WTC11 (cell line): ENCODE data around the gene FAM240A.

Experiments used
- AR ChIP-seq: fragments of 250-450 bp; sonication (Bioruptor Pico); IDR thresholded peaks from 2 replicates; pipeline ENCODE4 v1.9.0; 2021; ENCODE audit warnings: mild to moderate bottlenecking
- NR1H2 ChIP-seq: sonication (generic); formaldehyde crosslinking; IDR thresholded peaks from 2 replicates; pipeline ENCODE4 v1.9.0; 2021; ENCODE audit warnings: mild to moderate bottlenecking, moderate library complexity, missing genetic modification reagents
- ZNF121 ChIP-seq: sonication (generic); formaldehyde crosslinking; IDR thresholded peaks from 2 replicates; pipeline ENCODE4 v1.8.0; 2023; ENCODE audit warnings: missing genetic modification reagents
- TF ChIP-seq, protein P1 (sequence below): sonication (generic); formaldehyde crosslinking; IDR thresholded peaks from 2 replicates; pipeline ENCODE4 v1.8.1; 2023; ENCODE audit warnings: mild to moderate bottlenecking, missing genetic modification reagents

- no peak for TF ChIP-seq NR1H2 (CRISPR knock-in tag)
- TF ChIP-seq AR (CRISPR knock-in tag), result no peak
- no peak for TF ChIP-seq ZNF121 (CRISPR knock-in tag)
- TF ChIP-seq, protein P1, sequence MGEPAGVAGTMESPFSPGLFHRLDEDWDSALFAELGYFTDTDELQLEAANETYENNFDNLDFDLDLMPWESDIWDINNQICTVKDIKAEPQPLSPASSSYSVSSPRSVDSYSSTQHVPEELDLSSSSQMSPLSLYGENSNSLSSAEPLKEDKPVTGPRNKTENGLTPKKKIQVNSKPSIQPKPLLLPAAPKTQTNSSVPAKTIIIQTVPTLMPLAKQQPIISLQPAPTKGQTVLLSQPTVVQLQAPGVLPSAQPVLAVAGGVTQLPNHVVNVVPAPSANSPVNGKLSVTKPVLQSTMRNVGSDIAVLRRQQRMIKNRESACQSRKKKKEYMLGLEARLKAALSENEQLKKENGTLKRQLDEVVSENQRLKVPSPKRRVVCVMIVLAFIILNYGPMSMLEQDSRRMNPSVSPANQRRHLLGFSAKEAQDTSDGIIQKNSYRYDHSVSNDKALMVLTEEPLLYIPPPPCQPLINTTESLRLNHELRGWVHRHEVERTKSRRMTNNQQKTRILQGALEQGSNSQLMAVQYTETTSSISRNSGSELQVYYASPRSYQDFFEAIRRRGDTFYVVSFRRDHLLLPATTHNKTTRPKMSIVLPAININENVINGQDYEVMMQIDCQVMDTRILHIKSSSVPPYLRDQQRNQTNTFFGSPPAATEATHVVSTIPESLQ (CRISPR knock-in tag), result no peak
These were observed 53.6 kb downstream of the FAM240A start for GRCh38 chr3:46665763-46666452.
